Esophagus muscularis mucosa (tissue), 4 donors: ENCODE data around the gene OR2M2. TPM values are rescaled to one million over a fixed set of nuclear protein-coding genes. Genes with fewer than 3 reads are reported as not detected.

Source experiments
- DNase-seq: peaks from one replicate; pipeline ENCODE4 v3.0.0-alpha.2; 2017; ENCODE audit errors: extremely low spot score
- H3K27ac ChIP-seq, 4 donors: fragments of 200-600 bp; sonication (generic); replicated peaks in 1 of 4; 1 replicate in 3 of 4; 2 replicates in 1 of 4; pipeline ENCODE4 v1.5.1; 2016 to 2019; ENCODE audit warnings: mild to moderate bottlenecking in 1 of 4
- H3K27me3 ChIP-seq, 4 donors: fragments of 200-600 bp; sonication (generic); one replicate each; pipeline versions ENCODE4 v1.5.1 to v1.6.0; 2016 to 2019
- H3K36me3 ChIP-seq, 4 donors: fragments of 200-600 bp; sonication (generic); one replicate each; pipeline ENCODE4 v1.5.1; 2016 to 2019
- H3K4me1 ChIP-seq, 4 donors: fragments of 200-600 bp; sonication (generic); one replicate each; pipeline ENCODE4 v1.5.1; 2016 to 2019
- H3K4me3 ChIP-seq, 4 donors: fragments of 200-600 bp; sonication (generic); 1 replicate in 2 of 4; 2 replicates in 2 of 4; pipeline ENCODE4 v1.5.1; 2016 to 2019; ENCODE audit warnings: mild to moderate bottlenecking in 4 of 4, moderate library complexity in 1 of 4
- H3K9me3 ChIP-seq, 4 donors: fragments of 200-600 bp; sonication (generic); 1 replicate in 3 of 4; 2 replicates in 1 of 4; pipeline ENCODE4 v1.5.1; 2016 to 2019
- EP300 ChIP-seq: sonication (generic); formaldehyde crosslinking; IDR thresholded peaks from one replicate; pipeline ENCODE4 v1.6.1; 2017; ENCODE audit warnings: antibody characterized with exemption
- POLR2A ChIP-seq: fragments of 450-650 bp; IDR thresholded peaks from one replicate; pipeline ENCODE4 v1.6.1; 2017; ENCODE audit warnings: antibody characterized with exemption, moderate library complexity, mild to moderate bottlenecking, low read depth
- POLR2AphosphoS5 ChIP-seq, 2 donors: sonication (generic); formaldehyde crosslinking; IDR thresholded peaks; one replicate each; pipeline ENCODE4 v1.6.1; 2017; ENCODE audit warnings: antibody characterized with exemption in 2 of 2
- WGBS: methylation state at CpG from one replicate; pipeline ENCODE4 v1.1.5; 2018; 5-methylcytosine and 5-hydroxymethylcytosine counted together
- intact Hi-C: fragments of 100-400 bp; cut with DNase I; formaldehyde crosslinking; loops from one replicate; pipeline ENCODE4 v1.15.1; 2023
- total RNA-seq, 4 donors: library from RNA; depleted of rRNA; stranded (reverse); fragments of >200 nt; gene quantifications; one replicate each; pipeline versions ENCODE4 v1.1.0 to v1.2.1, GENCODE V29; 2016
- TF ChIP-seq, protein P1 (sequence below), 3 experiments: fragments of 200-600 bp in 2 of 3; fragments of 450-650 bp in 1 of 3; sonication (generic) in 2 of 3; IDR thresholded peaks; one replicate each; pipeline ENCODE4 v1.5.1; 2017 to 2019; ENCODE audit warnings: antibody characterized with exemption in 3 of 3, mild to moderate bottlenecking in 2 of 3, moderate library complexity in 1 of 3

The OR2M2 gene
- total RNA-seq = not detected

- no peak within 1 kb of the TSS for H3K4me3 ChIP-seq
- H3K9me3 ChIP-seq = no peaks in the 10 kb centered on the region
- intact Hi-C loops = no loop called here
- H3K36me3 ChIP-seq = no peaks in the 10 kb centered on the region
- DNase-seq = no peak
- H3K27me3 ChIP-seq = no peaks in the 10 kb centered on the region
- H3K4me1 ChIP-seq = no peaks in the 10 kb centered on the region
- TF ChIP-seq EP300 = no peak
- no peak for TF ChIP-seq POLR2A
- TF ChIP-seq, protein P1, sequence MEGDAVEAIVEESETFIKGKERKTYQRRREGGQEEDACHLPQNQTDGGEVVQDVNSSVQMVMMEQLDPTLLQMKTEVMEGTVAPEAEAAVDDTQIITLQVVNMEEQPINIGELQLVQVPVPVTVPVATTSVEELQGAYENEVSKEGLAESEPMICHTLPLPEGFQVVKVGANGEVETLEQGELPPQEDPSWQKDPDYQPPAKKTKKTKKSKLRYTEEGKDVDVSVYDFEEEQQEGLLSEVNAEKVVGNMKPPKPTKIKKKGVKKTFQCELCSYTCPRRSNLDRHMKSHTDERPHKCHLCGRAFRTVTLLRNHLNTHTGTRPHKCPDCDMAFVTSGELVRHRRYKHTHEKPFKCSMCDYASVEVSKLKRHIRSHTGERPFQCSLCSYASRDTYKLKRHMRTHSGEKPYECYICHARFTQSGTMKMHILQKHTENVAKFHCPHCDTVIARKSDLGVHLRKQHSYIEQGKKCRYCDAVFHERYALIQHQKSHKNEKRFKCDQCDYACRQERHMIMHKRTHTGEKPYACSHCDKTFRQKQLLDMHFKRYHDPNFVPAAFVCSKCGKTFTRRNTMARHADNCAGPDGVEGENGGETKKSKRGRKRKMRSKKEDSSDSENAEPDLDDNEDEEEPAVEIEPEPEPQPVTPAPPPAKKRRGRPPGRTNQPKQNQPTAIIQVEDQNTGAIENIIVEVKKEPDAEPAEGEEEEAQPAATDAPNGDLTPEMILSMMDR (IDR thresholded peaks at IDR 0.05) = no peak
- TF ChIP-seq POLR2AphosphoS5 (IDR thresholded peaks at IDR 0.05) = no peak
- H3K27ac ChIP-seq = no peak within 1 kb of the TSS
These were observed at the start of gene OR2M2 for GRCh38 chr1:248174521-248174920. OR2M2 (plus strand) TSS chr1:248174821; CDS start chr1:248179986, 5,165 bp downstream.

DNA sequence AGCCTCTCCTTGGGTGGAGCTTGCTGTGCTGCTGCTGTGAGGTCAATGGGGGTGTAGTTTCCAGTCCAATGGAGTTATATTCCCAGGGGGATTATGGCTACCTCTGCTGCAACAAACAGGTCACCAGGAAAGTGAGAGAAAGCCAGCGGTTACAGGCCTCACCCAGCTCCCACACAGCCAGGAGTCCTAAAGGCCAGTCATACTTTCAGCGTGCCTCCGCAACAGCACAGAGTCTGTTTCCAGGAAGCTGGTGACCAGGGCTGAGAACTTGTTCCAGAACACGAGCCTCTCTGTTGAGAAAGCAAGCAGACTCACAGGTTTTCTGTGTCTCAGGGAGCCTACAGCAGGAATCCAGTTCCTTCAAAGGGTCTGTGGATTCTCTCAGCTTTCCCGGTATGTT lies 47.0 kb upstream of the OR2M2 start:
- Histone ChIP-seq H3K36me3 (no peaks in the 10 kb centered on the region), H3K4me1 (no peaks in the 10 kb centered on the region), H3K9me3 (peaks cover 0 to 5% (median 0%) of the 10 kb centered on the region in 4 donors), H3K4me3 (no peak overlapping the region), H3K27ac (no peak overlapping the region), H3K27me3 (no peaks in the 10 kb centered on the region)
- 72% methylated on average over 5 of the region's 5 CpGs for WGBS
- no peak for DNase-seq
- TF ChIP-seq POLR2AphosphoS5 (IDR thresholded peaks at IDR 0.05) (no peak), POLR2A (no peak), EP300 (no peak)
- TF ChIP-seq, protein P1 (IDR thresholded peaks at IDR 0.05) = no peak
- intact Hi-C loops = no loop called here

DNA sequence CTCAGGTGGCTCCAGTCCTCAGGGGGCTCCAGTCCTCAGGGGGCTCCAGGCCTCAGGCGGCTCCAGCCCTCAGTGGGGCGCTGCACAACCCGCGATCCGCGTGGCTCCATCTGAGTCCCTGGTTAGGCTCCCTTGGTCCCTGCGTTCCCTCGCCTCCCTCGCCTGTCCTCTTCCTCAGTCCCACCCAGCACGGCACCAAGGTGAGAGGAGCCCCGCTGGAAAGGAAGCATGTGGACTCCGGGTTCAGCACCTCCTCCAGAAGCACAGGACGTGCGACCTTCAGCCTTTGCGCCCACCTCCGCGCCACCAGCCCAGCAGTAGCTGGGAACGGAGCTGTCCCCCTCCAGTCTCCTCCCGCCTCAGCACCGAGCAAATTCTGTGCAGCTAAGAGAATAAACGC lies 37.8 kb upstream of the OR2M2 start:
- Histone ChIP-seq H3K27me3 (no peaks in the 10 kb centered on the region), H3K4me3 (no peak overlapping the region), H3K4me1 (no peaks in the 10 kb centered on the region), H3K36me3 (no peaks in the 10 kb centered on the region), H3K9me3 (peaks cover 0 to 6% (median 0%) of the 10 kb centered on the region in 4 donors), H3K27ac (no peak overlapping the region)
- WGBS = 82% methylated on average over 21 of the region's 21 CpGs
- DNase-seq = no peak
- intact Hi-C loops = no loop called here
- TF ChIP-seq, protein P1 (IDR thresholded peaks at IDR 0.05) = no peak
- TF ChIP-seq EP300 (no peak), POLR2AphosphoS5 (IDR thresholded peaks at IDR 0.05) (no peak), POLR2A (no peak)

- 76% methylated on average over 1 of the region's 1 CpG for WGBS
These were observed 33.8 kb upstream of the OR2M2 start for GRCh38 chr1:248140846-248141245.

DNA sequence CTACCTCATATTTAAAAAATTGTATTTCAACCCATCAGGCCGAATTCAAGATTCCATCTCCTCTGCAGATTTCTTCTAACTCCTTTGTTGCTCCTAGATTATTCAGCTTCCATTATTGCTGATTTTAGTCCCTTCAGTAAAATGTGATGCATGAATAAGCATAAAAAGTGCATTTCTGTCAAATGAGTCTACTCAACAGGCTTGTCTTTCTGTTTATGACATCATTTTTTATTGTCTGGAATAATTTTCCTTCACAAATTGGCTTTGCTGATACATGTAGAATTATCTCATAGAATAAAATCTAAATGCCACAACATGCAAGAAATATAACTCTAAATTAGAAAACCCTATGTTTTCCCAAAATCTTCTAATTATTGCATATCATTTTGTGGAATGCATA lies 31.3 kb upstream of the OR2M2 start:
- H3K27ac ChIP-seq = no peak overlapping the region
- no peaks in the 10 kb centered on the region for H3K36me3 ChIP-seq
- H3K4me3 ChIP-seq = no peak overlapping the region
- no peak for TF ChIP-seq EP300
- TF ChIP-seq, protein P1 (IDR thresholded peaks at IDR 0.05) = no peak
- TF ChIP-seq POLR2AphosphoS5 (IDR thresholded peaks at IDR 0.05) = no peak
- no peak for TF ChIP-seq POLR2A
- H3K4me1 ChIP-seq = no peaks in the 10 kb centered on the region
- peaks cover 0 to 6% (median 2%) of the 10 kb centered on the region in 4 donors for H3K9me3 ChIP-seq
- intact Hi-C loops = no loop called here
- WGBS = 54% methylated on average over 1 of the region's 1 CpG
- DNase-seq = no peak
- no peaks in the 10 kb centered on the region for H3K27me3 ChIP-seq

More at GRCh38 chr1:248140846-248141245, 33.8 kb upstream of the OR2M2 start:
- no peak for DNase-seq
- Histone ChIP-seq H3K4me1 (no peaks in the 10 kb centered on the region), H3K36me3 (no peaks in the 10 kb centered on the region), H3K4me3 (no peak overlapping the region), H3K27me3 (no peaks in the 10 kb centered on the region), H3K27ac (no peak overlapping the region), H3K9me3 (no peaks in the 10 kb centered on the region)
- intact Hi-C loops = no loop called here
- TF ChIP-seq POLR2A = no peak
- no peak for TF ChIP-seq POLR2AphosphoS5 (IDR thresholded peaks at IDR 0.05)
- no peak for TF ChIP-seq EP300
- TF ChIP-seq, protein P1 (IDR thresholded peaks at IDR 0.05) = no peak
